Psoas muscle (tissue), 8 donors: Measurements from ENCODE around the gene XIRP2. TPM values are rescaled to one million over a fixed set of nuclear protein-coding genes. Genes with fewer than 3 reads are reported as not detected.

Source experiments
- ATAC-seq, 4 donors: fragments of 200-7000 bp; cut with Tn5 transposase; one replicate each; pipeline ENCODE4 v1.9.1; 2020; ENCODE audit warnings: moderate library complexity in 3 of 4, mild to moderate bottlenecking in 2 of 4
- DNase-seq, 2 donors: peaks; one replicate each; pipeline ENCODE4 v3.0.0-alpha.2; 2020
- H3K27ac ChIP-seq: fragments of 200-600 bp; one replicate; pipeline ENCODE4 v1.8.0; 2022
- H3K27me3 ChIP-seq, 3 donors: fragments of 200-600 bp in 1 of 3; one replicate each; pipeline versions ENCODE4 v1.6.1 to v1.8.0; 2013 to 2022; ENCODE audit warnings: low read length in 2 of 3, mild to moderate bottlenecking in 2 of 3, moderate library complexity in 1 of 3; ENCODE audit not compliant: insufficient read depth in 3 of 3
- H3K36me3 ChIP-seq, 2 donors: fragments of 200-600 bp in 1 of 2; one replicate each; pipeline versions ENCODE4 v1.6.1 to v1.8.0; 2013 to 2022; ENCODE audit warnings: low read depth in 1 of 2, mild to moderate bottlenecking in 1 of 2, moderate library complexity in 1 of 2; ENCODE audit not compliant: insufficient read depth in 1 of 2
- H3K4me1 ChIP-seq: fragments of 200-600 bp; one replicate; pipeline ENCODE4 v1.8.0; 2022
- H3K4me3 ChIP-seq: fragments of 200-600 bp; one replicate; pipeline ENCODE4 v1.8.0; 2022; ENCODE audit warnings: mild to moderate bottlenecking
- H3K9me3 ChIP-seq: fragments of 200-600 bp; one replicate; pipeline ENCODE4 v1.8.0; 2022
- CTCF ChIP-seq: fragments of 200-600 bp; IDR thresholded peaks from one replicate; pipeline ENCODE4 v1.8.0; 2022; ENCODE audit warnings: antibody characterized with exemption
- WGBS, 3 donors: extraction: QIAGEN DNeasy Blood & Tissue Kit; methylation state at CpG; one replicate each; pipeline versions ENCODE4 v1.1.6 to v1.1.7; 2013; 5-methylcytosine and 5-hydroxymethylcytosine counted together
- intact Hi-C, 2 donors: fragments of 100-400 bp; cut with DNase I; formaldehyde crosslinking; loops; one replicate each; pipeline versions ENCODE4 v1.11.0 to v1.14.2; 2022
- polyA plus RNA-seq, 3 donors: library from polyadenylated mRNA; stranded (reverse); fragments of 200-250 nt; gene quantifications; one replicate each; pipeline ENCODE4 v1.2.3, GENCODE V29; 2013
- total RNA-seq, 4 donors: library from RNA; stranded (reverse); fragmentation: NEBNext Ultra II Directional in 2 of 4; extraction: Animal tissue kit (Norgen Biotek cat#: 25700) in 2 of 4; gene quantifications; one replicate each; pipeline versions ENCODE4 v1.2.1 to v1.2.4, GENCODE V29; 2021 to 2023
- donor health status: healthy with polysubstance abuse.
- donor health status: DM: no; HTN: no; CAD: no; lungs with moderate emphysema.
- donor health status: Bipolar disorder and iron deficiency.
- donor health status: healthy.
- donor health status: DM: yes; HTN: yes; CAD: no.
- donor health status: DM: no; HTN: no; CAD: no.
- donor health status: DM: no; HTN: no; CAD: no.
- donor health status: DM: yes; HTN: yes; CAD: no.

XIRP2 gene
- total and polyA plus RNA-seq, 7 donors = 355 to 8,701 (median 2,071) TPM

- no peaks in the 10 kb centered on the region for H3K27me3 ChIP-seq
- H3K9me3 ChIP-seq = no peaks in the 10 kb centered on the region
- DNase-seq (no peak), ATAC-seq (no peak)
- peak overlapping the region; percentile 62 for H3K27ac ChIP-seq
- 53 to 67% (median 63%) methylated on average over 4 of the region's 4 CpGs for WGBS, 3 donors
- intact Hi-C loops = loop anchor here in 1 of 2 donors (10.0 kb wide), 1 partner anchor 609 kb away; no protein-coding TSS in a partner anchor
- no peaks in the 10 kb centered on the region for H3K36me3 ChIP-seq
- H3K4me3 ChIP-seq = no peak overlapping the region
- peaks cover 22% of the 10 kb centered on the region for H3K4me1 ChIP-seq
- no peak for TF ChIP-seq CTCF
Observed at GRCh38 chr2:167135706-167136105, 247.4 kb downstream of the XIRP2 start.

- intact Hi-C loops = loop anchor here in 1 of 2 donors (10.0 kb wide), 1 partner anchor 608 kb away; no protein-coding TSS in a partner anchor
- DNase-seq = no peak
- Histone ChIP-seq H3K27me3 (no peaks in the 10 kb centered on the region), H3K36me3 (no peaks in the 10 kb centered on the region), H3K4me3 (no peak overlapping the region), H3K4me1 (peaks cover 28% of the 10 kb centered on the region), H3K9me3 (no peaks in the 10 kb centered on the region), H3K27ac (no peak overlapping the region)
- TF ChIP-seq CTCF = no peak
- WGBS, 3 donors = 50 to 71% (median 51%) methylated on average over 5 of the region's 5 CpGs
- no peak for ATAC-seq
Observed at GRCh38 chr2:167136879-167137596, 248.8 kb downstream of the XIRP2 start.

- TF ChIP-seq CTCF = no peak
- Histone ChIP-seq H3K9me3 (no peaks in the 10 kb centered on the region), H3K4me3 (peak overlapping the region; percentile 52), H3K27me3 (no peaks in the 10 kb centered on the region), H3K36me3 (no peaks in the 10 kb centered on the region), H3K27ac (peak overlapping the region; percentile 95), H3K4me1 (peaks cover 25% of the 10 kb centered on the region)
- DNase-seq (no peak), ATAC-seq (peak in 1 of 4 donors; percentile 16)
- intact Hi-C loops = no loop called here
- 18 to 38% (median 28%) methylated on average over 6 of the region's 6 CpGs for WGBS, 3 donors
Observed at GRCh38 chr2:167140330-167140729, 252.1 kb downstream of the XIRP2 start.

GRCh38 chr2:167140767-167141166, 252.5 kb downstream of the XIRP2 start:
- ATAC-seq = peak; percentile 89 to 96 (median 92)
- 11% methylated on average over 4 of the region's 4 CpGs for WGBS, 3 donors
- intact Hi-C loops = no loop called here

More at GRCh38 chr2:167140767-167141166, 252.5 kb downstream of the XIRP2 start:
- H3K27ac ChIP-seq = peak overlapping the region; percentile 95
- no peaks in the 10 kb centered on the region for H3K9me3 ChIP-seq
- TF ChIP-seq CTCF = no peak
- no peaks in the 10 kb centered on the region for H3K36me3 ChIP-seq
- H3K4me3 ChIP-seq = peak overlapping the region; percentile 52
- H3K4me1 ChIP-seq = peaks cover 25% of the 10 kb centered on the region
- no peaks in the 10 kb centered on the region for H3K27me3 ChIP-seq
- DNase-seq = no peak
